Panc1 (cell line): ENCODE measurements around the gene GALNT1. TPM values are rescaled to one million over a fixed set of nuclear protein-coding genes. Genes with fewer than 3 reads are reported as not detected.

Experiments
- ATAC-seq: fragments of 200-7000 bp; cut with Tn5 transposase; 2 replicates; pipeline ENCODE4 v1.9.1; 2020; ENCODE audit warnings: mild to moderate bottlenecking, moderate library complexity
- BruUV-seq: library from RNA; stranded (reverse); fragments of 400-500 nt; replicated peaks from 2 replicates; lab custom pipeline; 2021; lab: Mats Ljungman, UMichigan
- CTCF ChIA-PET: fragments of 300-600 bp; sonication (Branson Sonifier 250); formaldehyde crosslinking; loops from one replicate; lab custom pipeline; 2022; ENCODE audit warnings: antibody characterized with exemption; lab: Charles Lee
- POLR2A ChIA-PET: fragments of 300-600 bp; sonication (Branson Sonifier 250); formaldehyde crosslinking; loops from one replicate; lab custom pipeline; 2022; ENCODE audit warnings: antibody characterized with exemption; lab: Charles Lee
- DNase-seq: peaks from one replicate; pipeline ENCODE4 v3.0.0-alpha.2; 2010; ENCODE audit warnings: low read depth, low spot score
- H3K27ac ChIP-seq: 2 replicates; pipeline ENCODE4 v1.5.1; 2011; ENCODE audit warnings: mild to moderate bottlenecking, low read length, inconsistent platforms
- H3K27me3 ChIP-seq: fragments of 200-500 bp; sonication (Bioruptor generic); 2 replicates; pipeline ENCODE4 v1.6.0; 2014; ENCODE audit warnings: low read length, inconsistent platforms; ENCODE audit not compliant: control insufficient read depth, insufficient read depth
- H3K36me3 ChIP-seq: fragments of 200-500 bp; sonication (Bioruptor generic); 2 replicates; pipeline ENCODE4 v1.5.1; 2014; ENCODE audit warnings: inconsistent platforms, mild to moderate bottlenecking, low read length, moderate library complexity; ENCODE audit not compliant: control insufficient read depth, insufficient read depth
- H3K4me1 ChIP-seq: 2 replicates; pipeline ENCODE4 v1.5.1; 2011; ENCODE audit warnings: inconsistent platforms, mild to moderate bottlenecking, low read length, moderate library complexity; ENCODE audit not compliant: control insufficient read depth, insufficient read depth
- H3K4me3 ChIP-seq, 2 experiments: 2 replicates each; pipeline ENCODE4 v1.5.1; 2011 to 2012; ENCODE audit warnings: low read depth in 2 of 2, low read length in 2 of 2, mild to moderate bottlenecking in 2 of 2, inconsistent platforms in 1 of 2, moderate library complexity in 1 of 2
- H3K9me3 ChIP-seq: fragments of 200-500 bp; sonication (Bioruptor generic); 2 replicates; pipeline ENCODE4 v1.5.1; 2014; ENCODE audit warnings: low read depth, mild to moderate bottlenecking, inconsistent platforms, low read length, moderate library complexity; ENCODE audit not compliant: control insufficient read depth, insufficient read depth
- CTCF ChIP-seq: fragments of 450-650 bp; IDR thresholded peaks from 2 replicates; pipeline ENCODE4 v1.5.1; 2017; ENCODE audit warnings: mild to moderate bottlenecking
- POLR2AphosphoS5 ChIP-seq: IDR thresholded peaks from 2 replicates; pipeline ENCODE4 v1.6.1; 2012; ENCODE audit warnings: mild to moderate bottlenecking, low read depth, low read length, moderate library complexity
- REST ChIP-seq, 2 experiments: IDR thresholded peaks; 2 replicates each; pipeline ENCODE4 v1.6.1; 2011 to 2012; ENCODE audit warnings: low read depth in 2 of 2, control low read depth in 1 of 2, low read length in 1 of 2, mild to moderate bottlenecking in 1 of 2, moderate library complexity in 1 of 2; ENCODE audit not compliant: insufficient read depth in 1 of 2
- SIN3A ChIP-seq: IDR thresholded peaks from 2 replicates; pipeline ENCODE4 v1.6.1; 2012; ENCODE audit warnings: low read depth, mild to moderate bottlenecking, low read length, moderate library complexity, borderline replicate concordance; ENCODE audit not compliant: insufficient read depth
- TCF7L2 ChIP-seq: IDR thresholded peaks from 2 replicates; pipeline ENCODE4 v1.6.1; 2011; ENCODE audit warnings: mild to moderate bottlenecking, low read depth, low read length, inconsistent platforms
- in situ Hi-C: cut with HindIII; loops from 2 replicates; pipeline ENCODE4 v1.10.0; 2016; ENCODE audit warnings: low sequenced_read_pairs, low pct_unique_long_range_greater_than_20kb
- intact Hi-C: fragments of 100-400 bp; cut with micrococcal nuclease; formaldehyde crosslinking; loops from one replicate; pipeline ENCODE4 v1.10.0; 2022; ENCODE audit not compliant: unreplicated experiment
- total RNA-seq: library from RNA; stranded (reverse); gene quantifications from one replicate; pipeline ENCODE4 v1.2.1, GENCODE V29; 2021; ENCODE audit not compliant: unreplicated experiment

Gene GALNT1
- total RNA-seq, 1 experiment from 2014 or later, result 147 TPM

GRCh38 chr18:35616074-35616473, 34.5 kb downstream of the GALNT1 start:
- intact Hi-C loops (no loop called here), in situ Hi-C loops (no loop called here)
- Histone ChIP-seq H3K36me3 (no peaks in the 10 kb centered on the region), H3K9me3 (no peaks in the 10 kb centered on the region), H3K27me3 (no peaks in the 10 kb centered on the region), H3K4me3 (peak overlapping the region; percentile 24 to 50; a peak in 2 of 4 replicates), H3K4me1 (peaks cover 78% of the 10 kb centered on the region), H3K27ac (peak overlapping the region; percentile 90)
- no peak for TF ChIP-seq POLR2AphosphoS5
- no peak for TF ChIP-seq TCF7L2
- TF ChIP-seq CTCF, result no peak
- TF ChIP-seq SIN3A, result no peak
- no peak for TF ChIP-seq REST (IDR thresholded peaks at IDR 0.05; ENCODE audit: insufficient read depth in 1 of 2, low read depth in 2 of 2, low read length in 1 of 2)
- DNase-seq (no peak), ATAC-seq (peak; percentile 33)
- no TSS peak for BruUV-seq
- ChIA-PET POLR2A (no interaction called here), CTCF (no interaction called here)

GRCh38 chr18:35616664-35617423, 35.3 kb downstream of the GALNT1 start:
- DNase-seq (peak; percentile 77), ATAC-seq (peak; percentile 96)
- POLR2A ChIA-PET, result no interaction called here
- Histone ChIP-seq H3K4me3 (peak overlapping the region; percentile 24 to 50; a peak in 3 of 4 replicates), H3K4me1 (peaks cover 71% of the 10 kb centered on the region), H3K36me3 (no peaks in the 10 kb centered on the region), H3K27ac (peak overlapping the region; percentile 90), H3K9me3 (no peaks in the 10 kb centered on the region), H3K27me3 (no peaks in the 10 kb centered on the region)
- in situ Hi-C loops, result no loop called here
- CTCF ChIA-PET, result interaction anchor here (0.6 to 1.3 kb wide), 2 partner anchors 31 to 230 kb away, joined by 3 read pairs; no protein-coding TSS in a partner anchor
- intact Hi-C loops, result no loop called here
- TF ChIP-seq TCF7L2, result peak; percentile 76
- TF ChIP-seq SIN3A, result 0 out of 2 replicates have a peak, but pooled peaks have one; percentile 26
- no peak for TF ChIP-seq CTCF
- TF ChIP-seq POLR2AphosphoS5, result peak; percentile 32; the same call in 1 of the 2 replicates
- TF ChIP-seq REST (IDR thresholded peaks at IDR 0.05; ENCODE audit: insufficient read depth in 1 of 2, low read depth in 2 of 2, low read length in 1 of 2), result no peak
- no TSS peak for BruUV-seq
